Activated T-cell treated with anti-CD3 and anti-CD28 coated beads, Interleukin-2, amount 50 U/mL, for 4 hours (primary cell): ENCODE results near the gene FMNL3. TPM values are rescaled to one million over a fixed set of nuclear protein-coding genes. Genes with fewer than 3 reads are reported as not detected.

Experiments used
- ATAC-seq, 2 donors: fragments of 200-7000 bp; cut with Tn5 transposase; one replicate each; pipeline ENCODE4 v1.10.0; 2021
- DNase-seq: peaks from one replicate; pipeline ENCODE4 v3.0.0-alpha.2; 2020
- H3K27me3 Mint-ChIP-seq: one replicate; pipeline ENCODE4 v1.8.0; 2021; ENCODE audit warnings: low read depth, mixed read lengths
- H3K36me3 Mint-ChIP-seq: one replicate; pipeline ENCODE4 v1.8.0; 2022; ENCODE audit warnings: mixed read lengths; ENCODE audit not compliant: insufficient read depth
- H3K4me1 Mint-ChIP-seq: one replicate; pipeline ENCODE4 v1.8.0; 2021; ENCODE audit warnings: low read depth, mixed read lengths
- H3K4me3 Mint-ChIP-seq: one replicate; pipeline ENCODE4 v1.8.0; 2021; ENCODE audit warnings: mild to moderate bottlenecking, moderate library complexity, mixed read lengths
- H3K9me3 Mint-ChIP-seq: one replicate; pipeline ENCODE4 v1.8.0; 2021; ENCODE audit warnings: mixed read lengths
- total RNA-seq, 3 donors: library from RNA; stranded (reverse); gene quantifications; one replicate each; pipeline ENCODE4 v1.2.1, GENCODE V29; 2021

The FMNL3 gene
- total RNA-seq, 3 donors from 2014 or later, result 22.1 to 24.0 (median 23.6) TPM

DNA sequence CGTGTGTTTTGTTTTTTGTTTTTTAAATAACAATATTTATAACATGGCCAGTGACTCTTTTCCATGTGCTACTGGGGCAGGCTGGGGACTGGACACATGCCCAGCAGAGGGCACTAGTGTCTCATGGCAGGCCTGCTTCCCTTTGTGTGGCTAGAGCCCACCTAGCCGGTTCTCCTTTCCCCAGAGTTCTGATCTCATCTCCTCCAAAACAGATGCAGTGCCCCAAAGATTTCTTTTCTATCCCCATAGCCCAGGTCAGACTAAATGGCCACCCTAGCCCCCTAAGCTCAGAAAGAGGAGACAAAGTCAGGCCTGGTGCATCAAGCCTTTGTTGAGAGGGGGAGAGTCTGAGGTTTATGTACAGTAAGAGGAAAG is 62.6 kb downstream of the FMNL3 start:
- Mint-ChIP-seq H3K27me3 (no peaks in the 10 kb centered on the region), H3K4me3 (no peak overlapping the region), H3K4me1 (peaks cover 23% of the 10 kb centered on the region), H3K9me3 (no peaks in the 10 kb centered on the region), H3K36me3 (peaks cover 18% of the 10 kb centered on the region)
- ATAC-seq (peak; percentile 91 to 95), DNase-seq (peak; percentile 84)

DNA sequence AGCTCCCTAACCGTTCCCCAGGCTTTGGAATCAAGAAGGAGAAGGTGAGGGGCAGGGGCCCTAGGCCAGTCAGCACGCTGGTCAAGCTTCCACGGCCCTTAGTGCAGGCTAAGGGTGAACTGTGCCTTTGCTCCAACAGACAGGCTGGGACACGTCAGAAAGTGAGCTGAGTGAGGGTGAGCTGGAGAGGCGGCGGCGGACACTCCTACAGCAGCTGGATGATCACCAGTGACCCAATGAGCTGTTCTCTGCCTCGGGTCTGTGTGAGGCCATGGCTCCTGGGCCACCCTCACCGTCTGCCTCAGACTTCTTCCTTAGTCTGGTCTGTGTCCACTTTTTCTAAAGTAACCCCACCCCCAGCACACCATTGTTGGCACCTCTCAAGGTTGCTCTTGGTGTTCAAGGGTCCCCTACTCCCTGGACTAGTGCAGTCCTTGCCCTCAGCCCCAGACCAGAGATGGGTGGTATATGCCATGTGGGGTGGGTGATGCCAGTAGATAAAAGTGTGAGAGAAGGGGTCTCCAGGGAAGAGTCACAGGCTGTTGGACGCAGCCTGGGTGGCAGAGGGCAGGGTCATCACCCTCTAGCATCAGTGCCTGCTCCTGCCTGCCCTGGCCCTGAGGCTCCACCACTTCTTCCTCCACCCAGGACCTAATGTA is 63.1 kb downstream of the FMNL3 start:
- no peaks in the 10 kb centered on the region for H3K9me3 Mint-ChIP-seq
- DNase-seq, result no peak

DNA sequence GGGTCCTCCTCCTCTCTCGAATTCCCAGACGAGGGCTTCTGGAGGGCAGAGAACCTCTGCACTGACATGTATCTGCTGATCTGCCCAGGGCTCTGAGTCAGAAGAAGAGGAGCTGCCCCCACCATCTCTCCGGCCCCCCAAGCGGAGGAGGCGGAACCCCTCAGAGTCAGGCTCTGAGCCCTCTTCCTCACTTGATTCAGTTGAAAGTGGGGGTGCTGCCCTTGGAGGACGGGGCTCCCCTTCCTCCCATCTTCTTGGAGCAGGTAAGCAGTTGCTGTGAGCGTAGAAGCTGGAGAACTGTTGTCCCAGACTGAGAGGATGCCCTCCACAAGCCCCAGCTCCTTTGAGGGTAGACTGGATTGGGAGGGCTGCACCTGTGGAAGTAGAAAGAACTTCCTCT is 64.1 kb downstream of the FMNL3 start:
- H3K9me3 Mint-ChIP-seq, result no peaks in the 10 kb centered on the region
- H3K4me1 Mint-ChIP-seq, result peaks cover 14% of the 10 kb centered on the region
- ATAC-seq (no peak), DNase-seq (no peak)
- H3K4me3 Mint-ChIP-seq, result no peak overlapping the region
- H3K36me3 Mint-ChIP-seq, result peaks cover 7% of the 10 kb centered on the region
- H3K27me3 Mint-ChIP-seq, result no peaks in the 10 kb centered on the region

More for the DNA sequence above, 63.1 kb downstream of the FMNL3 start:
- Mint-ChIP-seq H3K4me3 (no peak overlapping the region), H3K4me1 (peaks cover 23% of the 10 kb centered on the region), H3K36me3 (peaks cover 15% of the 10 kb centered on the region), H3K27me3 (no peaks in the 10 kb centered on the region)
- ATAC-seq, result peak; percentile 8 to 29

DNA sequence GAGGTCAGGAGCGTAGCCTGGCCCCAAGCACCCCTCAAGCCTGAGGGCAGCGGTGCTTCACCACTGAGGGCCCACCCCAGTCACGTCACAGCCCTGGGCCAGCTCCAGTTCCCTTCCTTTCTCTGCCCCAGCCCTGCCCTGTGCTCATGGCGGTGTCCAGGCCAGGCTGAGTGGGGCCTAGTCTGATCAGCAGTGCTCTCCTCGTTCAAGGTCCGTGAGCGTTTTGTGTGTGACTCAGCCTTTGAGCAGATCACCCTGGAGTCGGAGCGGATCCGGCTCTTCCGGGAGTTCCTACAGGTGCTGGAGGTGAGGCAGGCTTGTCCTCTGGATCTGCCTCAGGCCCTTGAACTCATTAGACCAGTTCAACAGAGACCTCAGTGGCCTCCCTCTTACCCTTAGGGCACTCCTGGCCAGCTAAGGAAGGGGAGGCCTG is 64.8 kb downstream of the FMNL3 start:
- peaks cover 14% of the 10 kb centered on the region for H3K4me1 Mint-ChIP-seq
- no peaks in the 10 kb centered on the region for H3K9me3 Mint-ChIP-seq
- DNase-seq (no peak), ATAC-seq (no peak)
- no peaks in the 10 kb centered on the region for H3K27me3 Mint-ChIP-seq
- H3K4me3 Mint-ChIP-seq, result no peak overlapping the region
- H3K36me3 Mint-ChIP-seq, result peaks cover 4% of the 10 kb centered on the region

DNA sequence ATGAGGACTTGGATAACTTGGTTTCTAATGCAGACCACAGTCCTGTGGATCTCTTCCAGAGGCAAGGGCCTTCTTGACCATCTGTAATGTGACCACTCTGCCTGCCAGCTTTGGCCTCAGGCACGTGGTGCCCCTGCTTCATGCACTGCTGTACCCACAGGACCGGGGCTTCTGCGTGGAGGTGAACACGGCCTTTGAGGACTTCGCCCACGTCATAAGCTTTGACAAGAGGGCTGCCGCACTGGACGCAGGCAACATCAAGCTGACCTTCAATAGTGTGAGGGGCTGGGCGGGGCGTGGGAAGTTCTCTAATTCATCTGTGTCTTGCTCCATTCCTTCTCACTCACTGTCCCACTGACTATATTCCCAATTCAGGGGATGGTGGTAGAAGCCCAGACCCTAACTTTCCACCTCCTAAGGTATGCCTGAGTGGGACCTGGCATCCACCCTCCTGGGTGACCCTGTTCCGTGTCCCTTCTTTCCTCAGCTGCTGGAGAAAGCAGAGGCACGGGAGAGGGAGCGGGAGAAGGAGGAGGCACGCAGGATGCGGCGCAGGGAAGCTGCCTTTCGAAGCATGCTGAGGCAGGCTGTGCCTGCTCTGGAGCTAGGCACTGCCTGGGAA is 65.3 kb downstream of the FMNL3 start:
- ATAC-seq (no peak), DNase-seq (no peak)
- Mint-ChIP-seq H3K9me3 (no peaks in the 10 kb centered on the region), H3K36me3 (peaks cover 4% of the 10 kb centered on the region), H3K4me3 (no peak overlapping the region), H3K27me3 (no peaks in the 10 kb centered on the region), H3K4me1 (peaks cover 19% of the 10 kb centered on the region)

DNA sequence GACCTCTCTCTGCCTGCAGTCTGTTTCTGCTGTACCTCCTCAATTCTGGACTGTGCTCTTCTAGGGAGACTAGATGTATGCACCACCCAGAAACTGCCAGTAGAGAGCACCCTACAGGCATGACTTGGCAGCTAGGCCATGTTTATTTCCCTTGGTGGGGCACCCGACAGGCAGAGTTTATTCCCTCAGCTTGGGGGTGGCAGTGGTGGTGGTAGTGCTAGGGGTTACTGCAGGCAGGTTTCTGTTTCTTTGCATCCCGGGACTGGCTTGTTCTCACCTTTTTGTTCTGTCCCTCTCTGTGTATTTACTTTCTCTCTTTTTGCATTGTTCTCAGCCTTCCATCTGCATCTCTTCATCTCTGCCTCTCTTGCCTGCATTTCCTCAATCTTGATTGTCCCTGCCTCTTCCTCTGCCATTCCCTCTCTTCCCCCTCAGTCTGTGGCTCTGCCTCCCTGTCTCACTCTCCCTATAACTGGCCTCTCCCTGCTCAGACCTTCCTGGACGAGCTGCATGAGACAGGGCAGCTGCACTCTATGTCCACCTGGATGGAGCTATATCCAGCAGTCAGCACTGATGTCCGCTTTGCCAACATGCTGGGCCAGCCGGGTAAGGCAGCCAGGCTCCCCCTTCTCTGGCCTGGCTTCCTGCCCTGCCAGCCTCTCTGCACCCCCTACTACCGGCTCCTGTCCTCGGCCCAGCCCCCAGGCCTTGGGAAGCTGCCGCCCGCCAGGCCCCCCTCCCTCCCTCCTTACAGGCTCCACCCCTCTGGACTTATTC is 70.0 kb downstream of the FMNL3 start:
- ATAC-seq (peak; percentile 92 to 95), DNase-seq (peak; percentile 41)
- Mint-ChIP-seq H3K9me3 (no peaks in the 10 kb centered on the region), H3K36me3 (peaks cover 2% of the 10 kb centered on the region), H3K27me3 (no peaks in the 10 kb centered on the region), H3K4me3 (no peak overlapping the region), H3K4me1 (peaks cover 11% of the 10 kb centered on the region)

DNA sequence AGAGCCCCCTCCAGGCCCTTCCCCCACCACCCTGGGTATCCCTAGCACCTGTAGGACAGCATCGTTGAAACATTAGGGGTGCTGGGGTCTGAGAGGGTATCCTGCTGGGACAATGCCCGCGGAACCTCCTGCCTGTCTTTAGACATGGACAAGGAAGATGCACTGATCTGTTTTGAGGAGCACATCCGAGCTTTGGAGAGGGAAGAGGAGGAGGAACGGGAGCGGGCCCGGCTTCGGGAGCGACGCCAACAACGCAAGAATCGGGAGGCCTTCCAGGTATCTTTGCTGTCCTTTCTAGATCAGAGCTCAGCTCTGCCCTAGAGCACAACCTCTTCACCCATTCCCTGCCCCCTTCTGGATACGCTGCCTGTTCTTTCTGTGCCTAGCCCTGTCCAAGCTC is 70.6 kb downstream of the FMNL3 start:
- Mint-ChIP-seq H3K4me3 (no peak overlapping the region), H3K36me3 (peaks cover 2% of the 10 kb centered on the region), H3K4me1 (peaks cover 11% of the 10 kb centered on the region), H3K9me3 (no peaks in the 10 kb centered on the region), H3K27me3 (no peaks in the 10 kb centered on the region)
- DNase-seq (no peak), ATAC-seq (no peak)

DNA sequence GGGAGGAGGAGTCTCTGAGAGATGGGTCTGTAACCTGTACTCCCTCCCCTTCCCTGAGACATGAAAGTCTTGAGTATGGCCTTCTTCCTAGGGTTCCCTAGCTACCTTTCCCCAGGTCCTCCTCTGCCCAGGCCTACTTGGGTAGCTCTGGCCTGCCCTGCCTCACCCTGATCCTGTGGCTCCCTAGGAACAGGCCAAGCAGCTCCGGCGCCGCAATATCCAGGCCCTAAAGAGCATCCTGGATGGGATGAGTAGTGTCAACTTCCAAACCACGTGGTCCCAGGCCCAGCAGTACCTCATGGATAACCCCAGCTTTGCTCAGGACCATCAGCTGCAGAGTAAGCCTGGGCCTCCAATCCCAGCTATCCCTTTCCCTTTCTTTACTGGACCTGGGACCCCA is 71.5 kb downstream of the FMNL3 start:
- Mint-ChIP-seq H3K27me3 (no peaks in the 10 kb centered on the region), H3K4me3 (no peak overlapping the region), H3K9me3 (no peaks in the 10 kb centered on the region), H3K4me1 (peaks cover 11% of the 10 kb centered on the region), H3K36me3 (no peaks in the 10 kb centered on the region)
- DNase-seq, result no peak
- no peak for ATAC-seq

DNA sequence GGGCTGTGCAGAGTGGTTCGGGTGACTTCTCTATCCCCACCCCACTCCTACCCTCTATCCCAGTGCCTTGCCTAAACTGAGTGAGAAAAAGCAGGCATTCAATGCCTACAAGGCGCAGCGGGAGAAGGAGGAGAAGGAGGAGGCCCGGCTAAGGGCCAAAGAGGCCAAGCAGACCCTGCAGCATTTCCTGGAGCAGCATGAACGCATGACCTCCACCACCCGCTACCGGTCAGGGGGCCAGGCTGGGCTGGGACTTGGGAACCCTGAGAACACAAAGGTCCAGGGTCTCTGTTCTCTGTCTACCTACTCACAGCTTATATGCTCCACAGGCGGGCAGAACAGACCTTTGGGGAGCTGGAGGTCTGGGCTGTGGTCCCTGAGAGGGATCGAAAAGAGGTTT is 72.2 kb downstream of the FMNL3 start:
- H3K4me3 Mint-ChIP-seq, result no peak overlapping the region
- DNase-seq (no peak), ATAC-seq (no peak)
- peaks cover 11% of the 10 kb centered on the region for H3K4me1 Mint-ChIP-seq
- H3K27me3 Mint-ChIP-seq, result no peaks in the 10 kb centered on the region
- H3K36me3 Mint-ChIP-seq, result no peaks in the 10 kb centered on the region
- H3K9me3 Mint-ChIP-seq, result no peaks in the 10 kb centered on the region

DNA sequence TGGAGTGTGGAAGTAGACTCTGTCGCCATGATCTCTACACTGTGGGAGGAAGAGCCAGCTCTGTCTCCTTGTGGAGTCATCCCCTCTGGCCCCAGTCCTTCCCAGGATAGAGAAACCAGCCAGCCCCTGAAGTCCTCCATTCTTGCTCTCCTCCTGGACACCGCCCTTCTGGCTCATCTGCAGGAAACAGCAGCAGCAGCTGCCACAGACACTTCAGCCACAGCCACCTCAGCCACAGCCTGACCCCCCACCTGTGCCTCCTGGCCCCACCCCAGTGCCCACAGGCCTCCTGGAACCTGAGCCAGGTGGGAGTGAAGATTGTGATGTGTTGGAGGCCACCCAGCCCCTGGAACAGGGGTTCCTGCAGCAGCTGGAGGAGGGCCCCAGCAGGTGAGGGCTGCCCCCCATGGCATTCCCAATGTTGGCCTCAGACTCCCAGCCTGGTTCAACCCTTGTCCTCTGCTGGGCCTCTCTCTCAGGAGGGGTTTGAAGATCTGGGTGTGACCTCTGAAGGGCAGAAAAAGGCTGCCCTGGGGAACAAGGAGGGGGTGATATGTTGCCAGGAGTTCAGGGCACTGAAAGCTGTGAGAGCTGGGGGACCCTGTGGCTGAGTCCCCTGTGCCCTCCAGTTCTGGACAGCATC is 73.4 kb downstream of the FMNL3 start:
- Mint-ChIP-seq H3K27me3 (no peaks in the 10 kb centered on the region), H3K4me1 (peaks cover 11% of the 10 kb centered on the region), H3K4me3 (no peak overlapping the region), H3K36me3 (no peaks in the 10 kb centered on the region), H3K9me3 (no peaks in the 10 kb centered on the region)
- no peak for ATAC-seq
- no peak for DNase-seq

DNA sequence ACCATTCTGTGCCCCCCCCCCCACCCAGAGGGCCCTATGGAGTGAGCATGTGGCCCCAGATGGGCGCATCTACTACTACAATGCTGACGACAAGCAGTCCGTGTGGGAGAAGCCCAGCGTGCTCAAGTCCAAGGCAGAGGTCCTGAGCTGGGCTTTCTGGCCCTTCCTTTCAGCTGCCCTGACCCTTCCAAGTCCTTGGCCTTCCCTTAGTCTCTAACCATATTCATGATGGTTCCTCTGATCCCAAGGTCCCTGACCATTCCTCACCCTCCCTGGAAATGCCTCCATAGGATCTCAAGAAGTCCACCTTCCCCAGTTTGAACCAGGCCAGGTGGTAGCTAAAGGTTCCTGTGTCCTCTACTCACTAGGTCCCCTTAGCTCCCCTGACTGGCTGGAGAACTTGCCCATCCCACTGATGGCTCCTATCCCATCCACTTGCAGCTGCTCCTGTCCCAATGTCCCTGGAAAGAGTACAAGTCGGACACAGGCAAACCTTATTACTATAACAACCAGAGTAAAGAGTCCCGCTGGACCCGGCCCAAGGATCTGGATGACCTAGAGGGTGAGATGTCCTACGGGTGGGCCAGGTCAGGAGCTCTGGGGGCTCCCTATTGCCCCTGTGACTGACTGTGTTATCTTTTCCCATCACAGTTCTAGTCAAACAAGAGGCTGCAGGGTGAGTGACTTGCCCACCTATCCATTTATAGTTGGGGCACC is 74.1 kb downstream of the FMNL3 start:
- no peaks in the 10 kb centered on the region for H3K27me3 Mint-ChIP-seq
- no peak overlapping the region for H3K4me3 Mint-ChIP-seq
- no peaks in the 10 kb centered on the region for H3K36me3 Mint-ChIP-seq
- DNase-seq, result no peak
- no peaks in the 10 kb centered on the region for H3K9me3 Mint-ChIP-seq
- no peak for ATAC-seq
- H3K4me1 Mint-ChIP-seq, result peaks cover 11% of the 10 kb centered on the region

DNA sequence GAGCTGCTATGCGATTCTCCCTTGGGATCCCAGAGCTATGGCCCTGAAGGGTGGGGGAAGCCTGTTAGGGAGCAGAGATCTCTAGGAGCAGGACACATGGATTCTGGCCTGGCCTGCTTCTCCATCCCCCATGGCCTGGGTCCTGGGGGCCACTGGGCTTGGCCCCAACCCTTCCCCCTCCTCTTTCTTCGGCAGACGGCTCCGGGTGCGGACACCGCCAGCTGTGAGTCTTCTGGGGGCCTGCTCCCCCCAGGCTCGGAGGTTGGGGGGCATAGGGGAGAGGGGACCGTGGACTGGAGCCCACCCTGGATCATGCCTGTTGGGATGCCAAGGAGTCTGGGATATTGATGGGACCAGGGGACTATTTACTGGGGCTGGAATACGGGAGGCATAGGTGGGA is 74.8 kb downstream of the FMNL3 start:
- Mint-ChIP-seq H3K36me3 (no peaks in the 10 kb centered on the region), H3K27me3 (no peaks in the 10 kb centered on the region), H3K4me3 (no peak overlapping the region), H3K9me3 (no peaks in the 10 kb centered on the region), H3K4me1 (peaks cover 11% of the 10 kb centered on the region)
- ATAC-seq (no peak), DNase-seq (no peak)

DNA sequence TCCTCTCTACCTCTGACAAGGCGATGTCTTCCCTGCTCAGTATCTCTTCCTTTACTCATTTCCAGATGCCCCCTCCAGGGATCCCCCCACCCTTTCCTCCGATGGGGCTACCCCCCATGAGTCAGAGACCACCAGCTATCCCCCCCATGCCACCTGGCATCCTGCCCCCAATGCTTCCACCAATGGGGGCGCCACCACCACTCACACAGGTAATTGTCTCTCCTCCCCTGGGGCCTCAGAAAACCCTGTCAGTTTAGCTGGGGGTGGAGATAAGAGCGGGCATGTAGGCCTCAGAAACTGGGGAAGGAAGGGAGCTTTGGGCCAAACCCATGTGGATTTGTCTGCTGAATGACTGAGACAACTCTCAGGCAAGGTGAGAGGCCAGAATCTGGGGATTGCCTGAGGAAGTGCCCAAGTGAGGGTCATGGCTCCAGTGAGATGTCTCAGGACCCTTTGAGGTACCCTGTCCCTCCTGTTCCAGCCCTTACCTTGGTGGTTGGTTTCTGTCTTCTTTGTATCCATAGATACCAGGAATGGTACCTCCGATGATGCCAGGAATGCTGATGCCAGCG is 75.8 kb downstream of the FMNL3 start:
- Mint-ChIP-seq H3K4me1 (peaks cover 2% of the 10 kb centered on the region), H3K4me3 (no peak overlapping the region)

More for the DNA sequence above, 75.8 kb downstream of the FMNL3 start:
- H3K27me3 Mint-ChIP-seq, result no peaks in the 10 kb centered on the region
- ATAC-seq (no peak), DNase-seq (no peak)
- no peaks in the 10 kb centered on the region for H3K9me3 Mint-ChIP-seq
- no peaks in the 10 kb centered on the region for H3K36me3 Mint-ChIP-seq
